ENCODE measurements around the gene NIM1K.
"Not testable (repeated sequence)": the region's sequence is repeated elsewhere in the genome, so short reads cannot be mapped to it uniquely, and the experiment has no call there.

The NIM1K gene

GRCh38 chr5:43227655-43228054 is 35.6 kb downstream of the NIM1K start:
- DNase-seq (ENCODE audit: low read depth in 1 of 2, low spot score in 1 of 2) = no peak

DNA sequence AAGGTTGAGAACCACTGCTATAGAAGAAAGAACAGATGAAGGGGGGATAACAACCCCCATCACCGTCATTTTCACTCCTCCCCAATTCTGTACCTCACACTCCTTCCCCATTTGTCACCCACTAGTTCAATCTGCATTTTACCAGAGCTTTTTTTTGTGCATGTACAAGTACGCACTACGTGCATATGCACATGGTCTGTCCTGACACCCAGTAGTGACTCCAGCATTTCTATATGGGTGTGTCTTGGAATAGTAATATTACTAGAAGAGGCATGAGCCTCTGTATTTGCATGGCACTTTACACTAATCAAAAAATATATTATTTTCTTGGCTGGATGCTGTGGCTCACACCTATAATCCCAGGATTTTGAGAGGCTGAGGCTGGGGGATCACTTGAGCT is 38.7 kb downstream of the NIM1K start:
- no peak for DNase-seq (ENCODE audit: low read depth in 1 of 2, low spot score in 1 of 2)

GRCh38 chr5:43231977-43232376 is 40.0 kb downstream of the NIM1K start:
- no peak for DNase-seq (ENCODE audit: low read depth in 1 of 2, low spot score in 1 of 2)

- no peak for DNase-seq (ENCODE audit: low read depth in 1 of 2, low spot score in 1 of 2)
Measured at GRCh38 chr5:43232943-43233833, 41.2 kb downstream of the NIM1K start.

DNA sequence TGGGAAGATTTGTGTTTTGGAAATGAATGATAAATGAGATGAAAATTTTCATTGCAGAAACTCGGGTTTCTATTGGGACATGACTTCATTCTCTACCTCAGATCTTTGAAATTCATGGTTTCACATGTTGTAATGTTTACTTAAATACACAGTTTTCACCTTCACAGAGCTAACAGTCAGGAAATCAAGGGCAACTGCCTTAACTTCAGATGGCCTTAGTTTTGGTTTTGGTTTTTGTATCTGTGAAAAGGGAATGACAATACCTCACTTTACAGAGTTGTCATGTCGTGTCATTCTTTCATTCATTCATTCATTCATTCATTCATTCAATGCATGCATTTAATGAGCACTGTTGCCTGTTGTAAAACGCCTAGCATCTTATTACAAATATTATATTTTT is 41.9 kb downstream of the NIM1K start:
- DNase-seq (ENCODE audit: low read depth in 1 of 2, low spot score in 1 of 2) = no peak

- no peak for DNase-seq (ENCODE audit: low read depth in 1 of 2, low spot score in 1 of 2)
Measured at GRCh38 chr5:43236653-43237355, 44.8 kb downstream of the NIM1K start.

DNA sequence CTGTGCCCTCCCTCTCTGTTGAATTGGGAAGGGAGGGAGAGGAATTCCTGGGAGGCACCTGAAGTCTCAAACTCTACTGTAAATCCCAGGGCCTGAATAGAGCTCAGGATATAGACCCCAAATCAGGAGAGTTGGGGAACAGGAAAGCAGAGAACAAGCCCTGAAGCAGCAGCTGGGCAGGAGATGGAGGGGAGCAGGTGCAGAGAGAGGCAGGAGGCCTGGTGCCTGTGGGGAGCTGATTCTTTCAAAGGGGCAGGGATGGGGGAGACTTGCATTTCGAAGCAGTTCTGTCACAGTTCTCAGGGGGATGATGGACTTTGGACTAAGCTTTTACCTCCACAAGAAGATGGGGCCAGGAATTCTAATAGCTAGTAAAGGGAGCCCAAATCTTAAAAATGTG is 50.2 kb downstream of the NIM1K start:
- DNase-seq (ENCODE audit: low read depth in 1 of 2, low spot score in 1 of 2) = no peak

DNA sequence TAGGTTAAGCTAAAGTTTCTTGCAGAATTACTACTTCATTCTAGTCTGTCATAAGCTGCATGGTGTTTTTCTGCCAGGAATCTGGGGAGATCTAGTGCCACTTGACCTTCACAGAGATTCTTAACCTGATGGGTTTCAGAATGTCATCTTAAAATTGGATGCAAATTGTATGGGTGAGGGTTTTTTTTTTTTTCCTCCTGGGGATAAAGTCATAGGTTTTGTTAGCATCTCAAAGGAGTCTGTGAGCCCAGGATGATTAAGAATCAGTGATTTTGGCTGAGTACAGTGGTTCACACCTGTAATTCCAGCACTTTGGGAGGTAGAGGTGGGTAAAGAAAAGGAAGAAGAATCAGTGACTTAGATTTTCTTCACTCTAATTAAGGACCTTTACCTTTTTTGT is 51.2 kb downstream of the NIM1K start:
- no peak for DNase-seq (ENCODE audit: low read depth in 1 of 2, low spot score in 1 of 2)

DNA sequence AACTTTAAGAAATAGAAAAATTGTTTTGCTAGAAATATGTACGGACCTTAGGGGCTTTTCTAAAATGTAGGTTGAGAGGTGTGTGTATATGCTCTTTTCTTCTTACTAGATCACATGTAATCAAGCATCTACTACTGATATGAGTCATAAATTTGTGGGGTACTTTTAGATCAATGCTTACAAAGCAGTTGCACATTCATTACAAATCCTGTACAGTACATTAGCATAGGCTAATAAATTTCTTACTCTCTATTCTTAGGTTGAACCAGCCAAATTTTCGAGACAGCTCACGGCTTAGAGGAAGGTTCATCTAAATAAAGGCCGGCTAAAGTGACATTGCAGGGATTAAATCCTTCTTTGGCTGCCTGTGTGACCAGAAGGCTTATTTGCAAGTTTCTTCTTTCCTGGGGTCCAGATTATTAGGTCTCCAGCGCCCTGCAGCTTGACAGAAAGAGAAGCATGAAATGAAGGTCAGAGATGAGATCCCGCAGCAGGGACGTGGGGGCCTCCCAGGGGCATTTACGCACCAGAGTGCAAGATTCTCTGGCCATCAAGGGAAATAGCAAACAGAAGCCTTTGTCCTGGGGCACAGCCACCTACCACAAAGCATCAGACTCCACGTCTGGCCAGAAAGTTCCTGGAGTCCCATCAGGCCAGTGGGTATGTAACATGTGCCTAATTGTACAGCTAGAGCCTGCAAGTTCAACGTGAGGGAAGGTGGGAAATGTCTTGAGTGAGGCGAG is 53.0 kb downstream of the NIM1K start:
- no peak for DNase-seq (ENCODE audit: low read depth in 1 of 2, low spot score in 1 of 2)

DNA sequence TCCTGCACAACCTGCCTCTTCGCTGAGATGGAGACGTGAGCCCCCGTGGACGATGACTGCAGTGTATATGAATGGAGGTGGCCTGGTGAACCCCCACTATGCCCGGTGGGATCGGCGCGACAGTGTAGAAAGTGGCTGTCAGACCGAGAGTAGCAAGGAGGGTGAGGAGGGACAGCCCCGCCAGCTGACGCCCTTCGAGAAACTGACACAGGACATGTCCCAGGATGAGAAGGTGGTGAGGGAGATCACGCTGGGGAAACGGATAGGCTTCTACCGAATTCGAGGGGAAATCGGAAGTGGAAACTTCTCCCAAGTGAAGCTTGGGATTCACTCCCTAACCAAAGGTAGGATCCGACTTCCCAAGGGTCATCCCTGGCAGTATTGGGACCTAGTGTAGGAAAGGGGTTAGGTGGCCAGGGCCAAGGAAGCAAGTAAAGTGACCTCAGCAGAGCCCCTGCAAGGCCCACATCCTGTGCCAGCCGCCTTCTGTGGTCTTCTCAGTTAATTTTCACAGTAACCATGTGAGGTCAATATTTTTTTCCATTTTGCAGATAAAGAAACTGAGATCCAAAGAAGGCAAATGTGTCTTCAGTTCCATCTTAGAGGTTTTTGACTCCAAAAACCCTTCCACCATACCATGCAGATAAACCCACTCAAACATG is 53.8 kb downstream of the NIM1K start:
- DNase-seq (ENCODE audit: low read depth in 1 of 2, low spot score in 1 of 2) = no peak

- no peak for DNase-seq (ENCODE audit: low read depth in 1 of 2, low spot score in 1 of 2)
Measured at GRCh38 chr5:43251754-43252153, 59.7 kb downstream of the NIM1K start.

DNA sequence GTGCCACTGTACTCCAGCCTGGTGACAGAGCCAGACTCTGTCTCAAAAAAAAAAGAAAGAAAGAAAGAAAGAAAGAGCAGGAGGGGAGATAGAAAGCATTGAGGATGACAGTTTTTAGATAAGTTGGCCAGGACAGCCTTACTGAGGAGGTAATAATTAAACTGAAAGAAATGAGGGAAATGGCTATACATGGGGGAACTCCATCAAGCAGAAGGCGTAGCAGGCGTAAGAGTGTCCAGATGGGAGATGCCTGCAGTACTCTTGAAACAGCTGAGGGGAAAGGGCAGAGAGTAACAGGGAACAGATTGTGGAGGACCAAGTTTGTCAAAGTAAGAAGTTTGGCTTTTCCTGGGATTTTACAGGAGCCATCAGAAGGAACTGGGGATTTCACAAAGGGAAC is 63.7 kb downstream of the NIM1K start:
- no peak for DNase-seq (ENCODE audit: low read depth in 1 of 2, low spot score in 1 of 2)

GRCh38 chr5:43256261-43256966 is 64.4 kb downstream of the NIM1K start:
- no peak for DNase-seq (ENCODE audit: low read depth in 1 of 2, low spot score in 1 of 2)

GRCh38 chr5:43258116-43258515 is 66.1 kb downstream of the NIM1K start:
- no peak for DNase-seq (ENCODE audit: low read depth in 1 of 2, low spot score in 1 of 2)

DNA sequence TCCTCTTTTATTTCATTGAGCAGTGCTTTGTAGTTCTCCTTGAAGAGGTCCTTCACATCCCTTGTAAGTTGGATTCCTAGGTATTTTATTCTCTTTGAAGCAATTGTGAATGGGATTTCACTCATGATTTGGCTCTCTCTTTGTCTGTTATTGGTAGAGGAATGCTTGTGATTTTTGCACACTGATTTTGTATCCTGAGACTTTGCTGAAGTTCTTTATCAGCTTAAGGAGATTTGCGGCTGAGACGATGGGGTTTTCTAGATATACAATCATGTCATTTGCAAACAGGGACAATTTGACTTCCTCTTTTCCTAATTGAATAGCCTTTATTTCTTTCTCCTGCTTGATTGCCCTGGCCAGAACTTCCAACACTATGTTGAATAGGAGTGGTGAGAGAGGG is 70.2 kb downstream of the NIM1K start:
- not testable (repeated sequence) for DNase-seq (ENCODE audit: low read depth in 1 of 2, low spot score in 1 of 2)

- no peak for DNase-seq (ENCODE audit: low read depth in 1 of 2, low spot score in 1 of 2)
Measured at GRCh38 chr5:43268188-43268820, 76.3 kb downstream of the NIM1K start.

DNA sequence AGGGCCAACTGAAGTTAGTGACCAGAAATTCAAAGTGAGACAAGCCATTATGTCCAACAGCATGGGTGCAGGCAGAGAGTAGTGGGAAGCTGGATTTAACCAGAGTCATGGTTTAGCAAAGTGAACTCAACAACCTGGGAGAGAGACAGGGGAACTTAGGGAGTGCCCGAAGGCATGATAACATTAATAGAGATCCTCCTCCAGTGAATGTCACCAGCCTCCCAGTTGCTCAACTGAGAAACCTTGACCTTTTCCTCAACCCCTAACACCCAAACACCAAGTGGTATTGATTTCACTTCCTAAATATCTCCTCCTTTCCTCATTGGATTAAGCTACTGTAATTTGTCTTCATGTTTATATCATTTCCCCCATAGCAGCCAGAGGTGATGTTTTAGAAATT is 78.6 kb downstream of the NIM1K start:
- no peak for DNase-seq (ENCODE audit: low read depth in 1 of 2, low spot score in 1 of 2)

GRCh38 chr5:43273552-43273951 is 81.5 kb downstream of the NIM1K start:
- DNase-seq (ENCODE audit: low read depth in 1 of 2, low spot score in 1 of 2) = no peak

- no peak for DNase-seq (ENCODE audit: low read depth in 1 of 2, low spot score in 1 of 2)
Measured at GRCh38 chr5:43274435-43275114, 82.5 kb downstream of the NIM1K start.

DNA sequence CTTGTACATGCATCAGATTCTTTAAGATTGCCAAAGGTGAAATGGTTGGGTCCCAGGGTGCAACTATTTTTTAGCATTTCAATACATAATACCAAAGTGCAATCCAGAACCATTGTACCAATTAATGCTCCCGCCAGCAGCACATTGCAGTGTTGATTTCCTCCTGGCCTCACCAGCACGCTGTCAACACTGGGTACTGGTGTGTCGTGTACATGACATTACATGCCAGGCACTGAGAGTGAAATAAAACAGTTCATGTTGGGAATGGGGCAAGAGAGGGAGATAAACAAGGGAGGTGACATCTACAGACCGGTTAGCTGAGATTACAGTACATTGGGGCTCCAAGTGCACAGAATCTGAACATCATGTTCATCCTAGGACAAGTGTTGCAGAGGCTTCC is 83.4 kb downstream of the NIM1K start:
- DNase-seq (ENCODE audit: low read depth in 1 of 2, low spot score in 1 of 2) = no peak
